WERI-Rb-1 (cell line): ENCODE measurements around the gene POMT1.

ENCODE experiments used
- DNase-seq: peaks from one replicate; pipeline ENCODE4 v3.0.0-alpha.2; 2020
- H3K27ac ChIP-seq: fragments of 250-450 bp; sonication (Bioruptor Pico); 2 replicates; pipeline ENCODE4 v1.5.1; 2020; ENCODE audit warnings: mild to moderate bottlenecking, moderate library complexity
- H3K27me3 ChIP-seq: fragments of 250-450 bp; sonication (Bioruptor Pico); 2 replicates; pipeline ENCODE4 v1.5.1; 2021; ENCODE audit warnings: mild to moderate bottlenecking, low read depth, moderate library complexity; ENCODE audit not compliant: insufficient read depth, severe bottlenecking
- H3K36me3 ChIP-seq: fragments of 250-450 bp; sonication (Bioruptor Pico); 2 replicates; pipeline ENCODE4 v1.5.1; 2020; ENCODE audit warnings: mild to moderate bottlenecking, moderate library complexity
- H3K4me3 ChIP-seq: 2 replicates; pipeline ENCODE4 v1.5.1; 2011; ENCODE audit warnings: low read depth, mild to moderate bottlenecking, control low read depth, low read length
- H3K9me3 ChIP-seq: fragments of 250-450 bp; sonication (Bioruptor Pico); 2 replicates; pipeline ENCODE4 v1.5.1; 2021; ENCODE audit warnings: mild to moderate bottlenecking, moderate library complexity; ENCODE audit not compliant: severe bottlenecking
- CTCF ChIP-seq: IDR thresholded peaks from 2 replicates; pipeline ENCODE4 v1.5.1; 2011; ENCODE audit warnings: low read depth, mild to moderate bottlenecking, control low read depth, inconsistent platforms, low read length

POMT1 gene

GRCh38 chr9:131485728-131486422 is 16.8 kb upstream of the POMT1 start:
- H3K4me3 ChIP-seq = no peak overlapping the region
- TF ChIP-seq CTCF = no peak
- H3K27me3 ChIP-seq = no peaks in the 10 kb centered on the region
- H3K9me3 ChIP-seq = no peaks in the 10 kb centered on the region
- peaks cover 99% of the 10 kb centered on the region for H3K36me3 ChIP-seq
- H3K27ac ChIP-seq = no peak overlapping the region
- no peak for DNase-seq

GRCh38 chr9:131487001-131487400 is 15.7 kb upstream of the POMT1 start:
- Histone ChIP-seq H3K36me3 (peaks cover 100% of the 10 kb centered on the region), H3K9me3 (no peaks in the 10 kb centered on the region), H3K27ac (no peak overlapping the region), H3K4me3 (no peak overlapping the region), H3K27me3 (no peaks in the 10 kb centered on the region)
- TF ChIP-seq CTCF = no peak
- no peak for DNase-seq

- no peaks in the 10 kb centered on the region for H3K9me3 ChIP-seq
- DNase-seq = peak; percentile 48
- H3K36me3 ChIP-seq = peaks cover 100% of the 10 kb centered on the region
- TF ChIP-seq CTCF = no peak
- H3K27ac ChIP-seq = no peak overlapping the region
- H3K27me3 ChIP-seq = no peaks in the 10 kb centered on the region
- no peak overlapping the region for H3K4me3 ChIP-seq
Observed at GRCh38 chr9:131487621-131488031, 15.1 kb upstream of the POMT1 start.

- Histone ChIP-seq H3K36me3 (peaks cover 100% of the 10 kb centered on the region), H3K9me3 (no peaks in the 10 kb centered on the region), H3K27me3 (no peaks in the 10 kb centered on the region), H3K27ac (no peak overlapping the region), H3K4me3 (no peak overlapping the region)
- no peak for DNase-seq
- TF ChIP-seq CTCF = no peak
Observed at GRCh38 chr9:131490514-131490913, 12.2 kb upstream of the POMT1 start.

GRCh38 chr9:131491001-131491710 is 11.6 kb upstream of the POMT1 start:
- no peak for DNase-seq
- Histone ChIP-seq H3K36me3 (peaks cover 100% of the 10 kb centered on the region), H3K27me3 (no peaks in the 10 kb centered on the region), H3K4me3 (no peak overlapping the region), H3K27ac (no peak overlapping the region), H3K9me3 (no peaks in the 10 kb centered on the region)
- TF ChIP-seq CTCF = no peak
